ENCODE measurements around the gene COPE.

COPE gene

GRCh38 chr19:18865106-18865972 lies 53.8 kb downstream of the COPE start:
- DNase-seq = no peak

- no peak for DNase-seq
These were observed 55.3 kb downstream of the COPE start for GRCh38 chr19:18863843-18864362.

GRCh38 chr19:18862976-18863842 lies 56.0 kb downstream of the COPE start:
- no peak for DNase-seq

GRCh38 chr19:18861917-18862316 lies 57.3 kb downstream of the COPE start:
- no peak for DNase-seq

GRCh38 chr19:18861235-18861634 lies 58.0 kb downstream of the COPE start:
- no peak for DNase-seq

GRCh38 chr19:18860725-18861124 lies 58.5 kb downstream of the COPE start:
- DNase-seq = no peak

- no peak for DNase-seq
These were observed 58.9 kb downstream of the COPE start for GRCh38 chr19:18860302-18860700.

- no peak for DNase-seq
These were observed 59.4 kb downstream of the COPE start for GRCh38 chr19:18859676-18860301.

GRCh38 chr19:18858906-18859646 lies 60.1 kb downstream of the COPE start:
- no peak for DNase-seq

- DNase-seq = no peak
These were observed 62.0 kb downstream of the COPE start for GRCh38 chr19:18857223-18857622.

- DNase-seq = no peak
These were observed 62.6 kb downstream of the COPE start for GRCh38 chr19:18856385-18857126.

- DNase-seq = no peak
These were observed 63.4 kb downstream of the COPE start for GRCh38 chr19:18855647-18856384.

GRCh38 chr19:18854982-18855381 lies 64.2 kb downstream of the COPE start:
- DNase-seq = no peak

GRCh38 chr19:18853755-18854427 lies 65.3 kb downstream of the COPE start:
- no peak for DNase-seq

GRCh38 chr19:18852648-18853047 lies 66.5 kb downstream of the COPE start:
- DNase-seq = no peak

- DNase-seq = no peak
These were observed 67.4 kb downstream of the COPE start for GRCh38 chr19:18851673-18852325.

- no peak for DNase-seq
These were observed 68.5 kb downstream of the COPE start for GRCh38 chr19:18850471-18851375.

GRCh38 chr19:18849838-18850400 lies 69.3 kb downstream of the COPE start:
- DNase-seq = no peak

Data from DMS153 (cell line).